ENCODE data around the gene MTERF2.
"Not testable (repeated sequence)": the region's sequence is repeated elsewhere in the genome, so short reads cannot be mapped to it uniquely, and the experiment has no call there.

The MTERF2 gene

GRCh38 chr12:106986625-106987389 is at the start of gene MTERF2:
Gene MTERF2, minus strand, starts transcription at chr12:106987146. Its CDS starts 8,432 bp downstream, at chr12:106978714.
- DNase-seq = peak; percentile 56

GRCh38 chr12:107035733-107036132 is 48.8 kb upstream of the MTERF2 start:
- no peak for DNase-seq

GRCh38 chr12:107033758-107034739 is 47.1 kb upstream of the MTERF2 start:
- DNase-seq = no peak

- no peak for DNase-seq
These were observed 45.3 kb upstream of the MTERF2 start for GRCh38 chr12:107032266-107032665.

GRCh38 chr12:107031061-107031460 is 44.1 kb upstream of the MTERF2 start:
- DNase-seq = no peak

GRCh38 chr12:107029081-107029480 is 42.1 kb upstream of the MTERF2 start:
- DNase-seq = no peak

- peak; percentile 68 for DNase-seq
These were observed 40.7 kb upstream of the MTERF2 start for GRCh38 chr12:107027636-107028053.

GRCh38 chr12:107026806-107027635 is 40.1 kb upstream of the MTERF2 start:
- DNase-seq = no peak

GRCh38 chr12:107026356-107026755 is 39.4 kb upstream of the MTERF2 start:
- not testable (repeated sequence) for DNase-seq

GRCh38 chr12:107025671-107026070 is 38.7 kb upstream of the MTERF2 start:
- no peak for DNase-seq

- no peak for DNase-seq
These were observed 32.6 kb upstream of the MTERF2 start for GRCh38 chr12:107019546-107019945.

- no peak for DNase-seq
These were observed 30.1 kb upstream of the MTERF2 start for GRCh38 chr12:107017042-107017441.

- DNase-seq = no peak
These were observed 27.1 kb upstream of the MTERF2 start for GRCh38 chr12:107014055-107014454.

- DNase-seq = no peak
These were observed 25.9 kb upstream of the MTERF2 start for GRCh38 chr12:107012736-107013425.

GRCh38 chr12:107011519-107011918 is 24.6 kb upstream of the MTERF2 start:
- DNase-seq = no peak

- DNase-seq = no peak
These were observed 20.5 kb upstream of the MTERF2 start for GRCh38 chr12:107007411-107007810.

- not testable (repeated sequence) for DNase-seq
These were observed 15.7 kb upstream of the MTERF2 start for GRCh38 chr12:107002665-107003064.

GRCh38 chr12:106999446-106999845 is 12.5 kb upstream of the MTERF2 start:
- no peak for DNase-seq

GRCh38 chr12:106997916-106998315 is 11.0 kb upstream of the MTERF2 start:
- no peak for DNase-seq

GRCh38 chr12:106996102-106996501 is 9.2 kb upstream of the MTERF2 start:
- not testable (repeated sequence) for DNase-seq

GRCh38 chr12:106994579-106995220 is 7.8 kb upstream of the MTERF2 start:
- no peak for DNase-seq

- DNase-seq = no peak
These were observed 900 bp upstream of the MTERF2 start for GRCh38 chr12:106987846-106988245.

Data from NCI-H1436 treated with DMSO at 0.1 percent for 48 hours (cell line).